ENCODE data around the gene MYO18B. TPM values are rescaled to one million over a fixed set of nuclear protein-coding genes. Genes with fewer than 3 reads are reported as not detected.

Gene MYO18B
- total RNA-seq, 1 donor from 2014 or later = 12.0 TPM

DNA sequence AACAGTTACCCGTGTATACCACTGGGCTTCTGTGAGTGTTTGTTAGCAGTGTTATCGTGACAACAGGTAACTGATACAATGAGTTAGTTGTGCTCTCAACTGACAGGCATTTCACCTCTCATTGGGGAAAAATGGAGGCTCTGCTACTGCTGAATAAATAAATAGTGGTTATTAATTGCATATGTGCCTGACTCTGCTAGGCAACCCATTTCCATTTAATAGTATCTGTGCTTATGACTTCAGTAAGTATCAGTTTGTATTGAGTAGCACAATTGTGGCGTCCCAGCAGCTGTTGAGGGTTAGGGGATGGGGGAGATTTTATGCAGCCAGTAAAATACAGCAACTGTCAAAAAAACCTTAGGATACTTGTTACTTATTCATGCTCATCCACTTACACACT is 303.9 kb downstream of the MYO18B start:
- Histone ChIP-seq H3K4me1 (no peaks in the 10 kb centered on the region), H3K27ac (no peak overlapping the region), H3K9me3 (no peaks in the 10 kb centered on the region), H3K4me3 (no peak overlapping the region), H3K36me3 (no peaks in the 10 kb centered on the region), H3K27me3 (no peaks in the 10 kb centered on the region)
- TF ChIP-seq CTCF (IDR thresholded peaks at IDR 0.05) = no peak
- no peak for DNase-seq (ENCODE audit: low spot score in 2 of 2)
- intact Hi-C loops (cut with DNase I) = no loop called here

DNA sequence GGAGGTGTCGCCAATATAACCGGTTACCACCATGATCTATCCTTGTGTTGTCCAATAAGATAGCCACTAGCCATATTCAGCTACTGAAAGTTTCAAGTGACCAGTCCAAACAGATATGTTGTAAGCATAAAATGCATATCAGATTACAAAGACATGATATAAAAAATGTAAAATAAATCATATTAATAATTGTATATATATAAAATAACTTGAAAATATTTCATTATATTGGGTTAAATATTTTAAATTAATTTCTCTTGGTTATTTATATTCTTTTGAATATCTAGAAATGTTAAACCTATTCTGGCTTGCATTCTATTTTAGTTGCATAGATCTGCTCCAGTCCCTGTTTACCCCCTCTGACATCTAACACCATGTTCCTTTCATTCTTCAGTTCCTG is 305.5 kb downstream of the MYO18B start:
- no peak for TF ChIP-seq CTCF (IDR thresholded peaks at IDR 0.05)
- H3K27ac ChIP-seq = no peak overlapping the region

GRCh38 chr22:26047920-26048319 is 305.9 kb downstream of the MYO18B start:
- no peak for TF ChIP-seq CTCF (IDR thresholded peaks at IDR 0.05)
- intact Hi-C loops (cut with DNase I) = no loop called here
- H3K4me3 ChIP-seq = no peak overlapping the region
- no peaks in the 10 kb centered on the region for H3K4me1 ChIP-seq
- no peak overlapping the region for H3K27ac ChIP-seq
- no peaks in the 10 kb centered on the region for H3K36me3 ChIP-seq
- no peak for DNase-seq (ENCODE audit: low spot score in 2 of 2)
- no peaks in the 10 kb centered on the region for H3K27me3 ChIP-seq
- H3K9me3 ChIP-seq = no peaks in the 10 kb centered on the region

More for the DNA sequence above, 305.5 kb downstream of the MYO18B start:
- Histone ChIP-seq H3K36me3 (no peaks in the 10 kb centered on the region), H3K4me3 (no peak overlapping the region), H3K9me3 (no peaks in the 10 kb centered on the region), H3K4me1 (no peaks in the 10 kb centered on the region), H3K27me3 (no peaks in the 10 kb centered on the region)
- no peak for DNase-seq (ENCODE audit: low spot score in 2 of 2)
- intact Hi-C loops (cut with DNase I) = no loop called here

DNA sequence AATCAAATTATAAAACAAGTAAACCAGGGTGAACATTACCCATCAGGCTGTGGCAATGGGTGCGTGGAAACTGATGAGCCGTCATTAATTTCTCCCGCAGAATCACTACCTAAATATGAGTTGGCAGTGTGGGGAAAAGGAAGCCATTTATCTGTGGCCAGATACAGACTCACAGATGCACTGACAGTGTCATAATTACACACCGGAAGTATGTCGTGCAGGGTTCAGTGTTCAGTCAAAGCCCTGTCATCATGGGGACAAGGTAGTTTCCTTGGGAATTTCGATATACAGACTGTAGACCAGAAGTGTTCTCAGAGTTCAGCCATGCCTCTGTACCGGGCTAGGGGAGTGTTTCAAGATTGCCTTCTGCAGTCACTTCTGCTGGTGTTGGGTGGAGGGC is 308.1 kb downstream of the MYO18B start:
- Histone ChIP-seq H3K4me3 (no peak overlapping the region), H3K27ac (no peak overlapping the region), H3K36me3 (no peaks in the 10 kb centered on the region), H3K9me3 (no peaks in the 10 kb centered on the region), H3K27me3 (no peaks in the 10 kb centered on the region), H3K4me1 (no peaks in the 10 kb centered on the region)
- DNase-seq (ENCODE audit: low spot score in 2 of 2) = no peak
- no peak for TF ChIP-seq CTCF (IDR thresholded peaks at IDR 0.05)
- intact Hi-C loops (cut with DNase I) = no loop called here

DNA sequence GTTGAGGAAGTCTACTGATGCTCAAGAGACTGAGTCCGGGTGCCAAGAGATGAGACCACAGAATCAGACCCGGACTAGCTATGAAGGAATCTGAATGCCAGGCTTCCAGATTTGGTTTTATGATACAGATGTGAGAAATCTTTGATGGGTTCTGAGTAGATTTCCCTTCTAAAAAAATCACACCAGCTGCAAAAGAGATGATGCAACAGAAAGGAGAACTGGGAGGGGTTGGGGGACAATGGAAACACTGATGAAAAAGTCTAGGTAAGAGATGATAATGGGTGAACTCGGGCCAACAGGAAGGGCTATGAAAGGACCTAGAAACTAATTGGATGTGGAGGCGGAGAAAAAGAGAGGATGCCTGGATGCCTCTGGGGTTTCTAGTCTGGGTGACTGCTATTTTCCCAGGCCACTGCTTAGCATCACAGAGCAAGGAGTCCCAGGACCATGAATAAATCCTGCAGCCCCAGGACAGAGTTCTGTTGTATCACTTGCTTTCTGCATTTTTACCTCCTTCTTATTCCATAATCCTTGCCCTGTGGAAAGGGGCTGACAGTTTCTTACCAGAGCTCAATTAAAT is 311.8 kb downstream of the MYO18B start:
- Histone ChIP-seq H3K27ac (no peak overlapping the region), H3K4me1 (no peaks in the 10 kb centered on the region), H3K27me3 (no peaks in the 10 kb centered on the region), H3K4me3 (no peak overlapping the region), H3K9me3 (no peaks in the 10 kb centered on the region), H3K36me3 (no peaks in the 10 kb centered on the region)
- no peak for TF ChIP-seq CTCF (IDR thresholded peaks at IDR 0.05)
- no peak for DNase-seq (ENCODE audit: low spot score in 2 of 2)
- intact Hi-C loops (cut with DNase I) = no loop called here

Data from ascending aorta (tissue), 2 donors.